Lower leg skin (tissue), 4 donors: Measurements from ENCODE around the gene SDCCAG8. TPM values are rescaled to one million over a fixed set of nuclear protein-coding genes. Genes with fewer than 3 reads are reported as not detected.

Experiments used
- DNase-seq, 2 donors: peaks; one replicate each; pipeline ENCODE4 v3.0.0-alpha.2; 2019; ENCODE audit warnings: low spot score in 2 of 2
- H3K4me3 ChIP-seq: fragments of 200-600 bp; sonication (generic); 2 replicates; pipeline ENCODE4 v1.5.1; 2017; ENCODE audit warnings: mild to moderate bottlenecking, low read depth; ENCODE audit not compliant: poor library complexity, severe bottlenecking
- POLR2A ChIP-seq, 2 donors: fragments of 450-650 bp; IDR thresholded peaks; one replicate each; pipeline ENCODE4 v1.6.1; 2016 to 2017; ENCODE audit warnings: antibody characterized with exemption in 2 of 2, mild to moderate bottlenecking in 1 of 2, moderate library complexity in 1 of 2
- WGBS, 2 donors: methylation state at CpG; one replicate each; pipeline ENCODE4 v1.1.5; 2018; 5-methylcytosine and 5-hydroxymethylcytosine counted together
- intact Hi-C: fragments of 100-400 bp; cut with DNase I; formaldehyde crosslinking; loops from one replicate; pipeline ENCODE4 v1.15.0; 2023; ENCODE audit warnings: low total_unique reads
- total RNA-seq, 4 donors: library from RNA; depleted of rRNA; stranded (reverse); fragments of >200 nt; gene quantifications; one replicate each; pipeline ENCODE4 v1.1.0, GENCODE V29; 2016
- TF ChIP-seq, protein P1 (sequence below), 3 donors: fragments of 450-650 bp; IDR thresholded peaks; one replicate each; pipeline ENCODE4 v1.5.1; 2016; ENCODE audit warnings: antibody characterized with exemption in 3 of 3, mild to moderate bottlenecking in 3 of 3, moderate library complexity in 2 of 3

Gene SDCCAG8
- total RNA-seq, 4 donors from 2014 or later, result 20.0 to 53.6 (median 48.9) TPM

DNA sequence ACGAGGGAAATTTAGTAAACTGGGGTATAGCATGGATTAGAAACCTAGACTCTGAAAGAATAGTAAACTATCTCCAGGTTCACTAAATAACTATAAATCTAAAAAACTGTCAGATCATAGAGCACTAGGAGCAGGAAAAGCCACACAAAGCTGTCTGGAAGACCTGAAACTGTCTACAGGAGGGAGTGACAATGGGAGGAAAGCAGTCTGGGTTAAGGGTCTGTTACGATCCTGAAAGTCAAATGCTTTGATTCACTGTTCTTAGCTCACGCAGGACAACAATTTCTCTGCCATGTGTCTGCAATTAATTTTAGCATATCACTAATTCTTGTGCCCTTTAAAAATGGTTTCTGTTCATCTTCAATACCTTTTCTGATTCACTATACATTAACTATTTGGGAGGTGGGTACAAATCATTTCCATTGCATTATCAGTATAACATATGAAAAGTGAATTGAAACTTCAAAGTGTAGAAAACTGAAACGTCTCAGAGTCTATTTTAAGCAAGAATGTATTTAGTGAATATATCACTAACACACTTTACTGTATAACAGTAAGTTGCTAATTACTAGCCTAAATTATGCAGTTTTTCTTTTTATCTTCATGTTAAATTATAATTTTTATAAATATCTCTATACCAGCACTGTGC, 19.1 kb upstream of the SDCCAG8 start:
- intact Hi-C loops, result no loop called here
- TF ChIP-seq, protein P1, sequence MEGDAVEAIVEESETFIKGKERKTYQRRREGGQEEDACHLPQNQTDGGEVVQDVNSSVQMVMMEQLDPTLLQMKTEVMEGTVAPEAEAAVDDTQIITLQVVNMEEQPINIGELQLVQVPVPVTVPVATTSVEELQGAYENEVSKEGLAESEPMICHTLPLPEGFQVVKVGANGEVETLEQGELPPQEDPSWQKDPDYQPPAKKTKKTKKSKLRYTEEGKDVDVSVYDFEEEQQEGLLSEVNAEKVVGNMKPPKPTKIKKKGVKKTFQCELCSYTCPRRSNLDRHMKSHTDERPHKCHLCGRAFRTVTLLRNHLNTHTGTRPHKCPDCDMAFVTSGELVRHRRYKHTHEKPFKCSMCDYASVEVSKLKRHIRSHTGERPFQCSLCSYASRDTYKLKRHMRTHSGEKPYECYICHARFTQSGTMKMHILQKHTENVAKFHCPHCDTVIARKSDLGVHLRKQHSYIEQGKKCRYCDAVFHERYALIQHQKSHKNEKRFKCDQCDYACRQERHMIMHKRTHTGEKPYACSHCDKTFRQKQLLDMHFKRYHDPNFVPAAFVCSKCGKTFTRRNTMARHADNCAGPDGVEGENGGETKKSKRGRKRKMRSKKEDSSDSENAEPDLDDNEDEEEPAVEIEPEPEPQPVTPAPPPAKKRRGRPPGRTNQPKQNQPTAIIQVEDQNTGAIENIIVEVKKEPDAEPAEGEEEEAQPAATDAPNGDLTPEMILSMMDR (IDR thresholded peaks at IDR 0.05), result no peak
- TF ChIP-seq POLR2A (IDR thresholded peaks at IDR 0.05), result no peak
- no peak overlapping the region for H3K4me3 ChIP-seq
- 48 to 55% methylated on average over 4 of the region's 4 CpGs for WGBS, 2 donors
- no peak for DNase-seq

DNA sequence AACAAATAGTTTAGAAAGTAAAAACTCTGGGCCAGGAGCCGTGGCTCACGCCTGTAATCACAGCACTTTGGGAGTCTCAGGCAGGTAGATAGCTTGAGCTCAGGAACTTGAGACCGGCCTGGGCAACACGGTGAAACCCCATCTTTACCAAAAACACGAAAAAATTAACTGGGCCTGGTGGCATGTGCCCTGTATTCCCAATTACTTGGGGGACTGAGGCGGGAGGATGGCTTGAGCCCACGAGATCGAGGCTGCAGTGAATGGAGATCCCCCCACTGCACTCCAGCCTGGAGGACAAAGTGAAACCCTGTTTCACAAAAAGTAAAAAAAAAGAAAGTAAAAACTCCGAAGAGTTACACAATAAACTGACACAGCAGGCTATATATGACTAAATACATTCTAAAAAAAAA, 11.4 kb upstream of the SDCCAG8 start:
- DNase-seq, result no peak
- intact Hi-C loops, result no loop called here
- TF ChIP-seq, protein P1 (IDR thresholded peaks at IDR 0.05), result no peak
- TF ChIP-seq POLR2A (IDR thresholded peaks at IDR 0.05), result no peak
- H3K4me3 ChIP-seq, result no peak overlapping the region
- WGBS, 2 donors, result 80 to 86% methylated on average over 9 of the region's 9 CpGs

DNA sequence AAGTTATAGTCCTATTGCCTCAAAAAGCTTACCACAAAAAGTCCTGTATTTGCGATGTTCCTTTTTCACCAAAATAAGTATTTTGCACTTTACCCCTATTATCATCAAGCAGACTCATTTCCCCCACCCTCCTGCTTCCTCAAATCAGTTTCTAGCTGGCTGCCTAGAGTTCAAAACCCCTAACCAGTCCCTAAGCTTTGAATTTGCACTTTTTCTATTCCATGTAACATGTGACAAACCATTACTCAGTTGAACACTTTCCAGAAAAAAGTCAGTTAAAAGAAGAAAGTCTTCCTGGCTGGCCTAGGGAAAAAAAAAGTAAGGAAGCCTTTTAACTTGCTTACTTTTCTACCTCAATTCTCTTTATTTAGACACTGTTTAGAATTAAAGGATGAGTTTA, 8.9 kb upstream of the SDCCAG8 start:
- H3K4me3 ChIP-seq, result no peak overlapping the region
- 79 to 92% methylated on average over 1 of the region's 1 CpG for WGBS, 2 donors
- TF ChIP-seq POLR2A (IDR thresholded peaks at IDR 0.05), result no peak
- TF ChIP-seq, protein P1 (IDR thresholded peaks at IDR 0.05), result no peak
- intact Hi-C loops, result no loop called here
- DNase-seq, result no peak

DNA sequence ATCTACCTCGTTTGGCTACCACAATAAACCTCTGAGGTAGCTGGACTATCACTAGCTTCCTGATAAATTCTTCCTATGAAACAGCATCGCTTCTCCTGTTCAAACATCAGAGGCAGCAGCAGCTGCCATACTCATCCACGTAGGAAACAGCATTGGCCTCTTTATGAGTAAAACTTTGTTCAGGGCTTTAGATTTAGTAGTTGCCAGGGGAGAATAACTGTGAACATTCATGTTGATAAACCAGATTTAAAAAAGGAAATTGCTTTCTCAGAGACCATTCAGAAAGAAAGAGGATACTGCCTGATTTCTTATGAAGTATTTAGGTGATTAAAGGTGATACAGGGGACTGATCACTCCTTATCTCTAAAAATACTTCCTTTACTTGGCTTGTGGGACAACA, 7.9 kb upstream of the SDCCAG8 start:
- intact Hi-C loops, result no loop called here
- 89 to 90% methylated on average over 3 of the region's 3 CpGs for WGBS, 2 donors
- no peak for DNase-seq
- H3K4me3 ChIP-seq, result no peak overlapping the region
- no peak for TF ChIP-seq POLR2A (IDR thresholded peaks at IDR 0.05)
- TF ChIP-seq, protein P1 (IDR thresholded peaks at IDR 0.05), result no peak

- intact Hi-C loops, result no loop called here
- 98 to 100% methylated on average over 3 of the region's 3 CpGs for WGBS, 2 donors
- TF ChIP-seq, protein P1 (IDR thresholded peaks at IDR 0.05), result no peak
- no peak for TF ChIP-seq POLR2A (IDR thresholded peaks at IDR 0.05)
- H3K4me3 ChIP-seq, result no peak overlapping the region
- DNase-seq, result no peak
Measured at GRCh38 chr1:243249214-243249613, 6.6 kb upstream of the SDCCAG8 start.

DNA sequence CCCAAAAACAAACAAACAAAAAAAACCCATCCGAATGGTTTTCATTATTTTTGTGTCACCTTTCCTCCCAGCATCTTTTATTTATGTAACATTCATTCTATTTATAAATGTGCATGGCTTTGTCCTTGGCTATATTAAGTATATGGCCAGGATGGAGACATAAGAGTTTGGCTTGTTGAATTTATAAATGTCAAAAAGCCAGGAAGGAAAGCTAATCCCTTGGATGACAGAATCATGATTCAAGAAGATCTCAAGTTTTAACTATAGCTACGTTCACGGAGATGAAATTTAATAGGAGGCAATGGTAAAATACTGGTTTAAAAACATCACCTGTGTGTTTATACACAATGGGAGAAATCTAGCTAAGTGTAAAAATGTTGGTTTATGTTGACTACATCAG, 5.7 kb upstream of the SDCCAG8 start:
- H3K4me3 ChIP-seq, result no peak overlapping the region
- DNase-seq, result no peak
- no peak for TF ChIP-seq POLR2A (IDR thresholded peaks at IDR 0.05)
- TF ChIP-seq, protein P1 (IDR thresholded peaks at IDR 0.05), result no peak
- WGBS, 2 donors, result 86 to 90% methylated on average over 3 of the region's 3 CpGs
- intact Hi-C loops, result no loop called here
